Hematopoietic multipotent progenitor cell treated with erythropoietin and hydrocortisone succinate and interleukin-3 and kit ligand, for 4 days (in vitro differentiated cells): ENCODE results near the gene PPA2.
A peak's percentile ranks its signal among the peaks of the same experiment; 100 is the strongest.
"Not testable (repeated sequence)": the region's sequence is repeated elsewhere in the genome, so short reads cannot be mapped to it uniquely, and the experiment has no call there.

ENCODE experiments used
- DNase-seq: peaks from one replicate; pipeline ENCODE4 v3.0.0-alpha.2; 2015

PPA2 gene

GRCh38 chr4:105473324-105474098, at the start of gene PPA2:
Gene PPA2, minus strand, starts transcription at chr4:105474062. Its CDS starts 12 bp downstream, at chr4:105474050.
- peak; percentile 96 for DNase-seq

- peak; percentile 79 for DNase-seq
Observed at GRCh38 chr4:105520819-105521790, 47.2 kb upstream of the PPA2 start.

- no peak for DNase-seq
Observed at GRCh38 chr4:105510245-105510644, 36.4 kb upstream of the PPA2 start.

- DNase-seq: no peak
Observed at GRCh38 chr4:105509714-105510113, 35.9 kb upstream of the PPA2 start.

- DNase-seq: peak; percentile 39
Observed at GRCh38 chr4:105509291-105509690, 35.4 kb upstream of the PPA2 start.

- no peak for DNase-seq
Observed at GRCh38 chr4:105504744-105505143, 30.9 kb upstream of the PPA2 start.

GRCh38 chr4:105503484-105503883, 29.6 kb upstream of the PPA2 start:
- no peak for DNase-seq

GRCh38 chr4:105496899-105497298, 23.0 kb upstream of the PPA2 start:
- DNase-seq: peak; percentile 23

- no peak for DNase-seq
Observed at GRCh38 chr4:105495667-105496066, 21.8 kb upstream of the PPA2 start.

- DNase-seq: no peak
Observed at GRCh38 chr4:105490523-105490922, 16.7 kb upstream of the PPA2 start.

- DNase-seq: no peak
Observed at GRCh38 chr4:105483840-105484239, 10.0 kb upstream of the PPA2 start.

GRCh38 chr4:105474099-105474518, 247 bp upstream of the PPA2 start:
- no peak for DNase-seq

GRCh38 chr4:105472871-105473323, 965 bp downstream of the PPA2 start:
- DNase-seq: no peak

GRCh38 chr4:105471566-105472176, 2.2 kb downstream of the PPA2 start:
- DNase-seq: peak; percentile 92

- DNase-seq: no peak
Observed at GRCh38 chr4:105470766-105471165, 3.1 kb downstream of the PPA2 start.

GRCh38 chr4:105469736-105470135, 4.1 kb downstream of the PPA2 start:
- DNase-seq: no peak

- DNase-seq: no peak
Observed at GRCh38 chr4:105466580-105466979, 7.3 kb downstream of the PPA2 start.

GRCh38 chr4:105464563-105464962, 9.3 kb downstream of the PPA2 start:
- DNase-seq: not testable (repeated sequence)

- DNase-seq: no peak
Observed at GRCh38 chr4:105462576-105462975, 11.3 kb downstream of the PPA2 start.

- peak; percentile 70 for DNase-seq
Observed at GRCh38 chr4:105461621-105462382, 12.1 kb downstream of the PPA2 start.

GRCh38 chr4:105461221-105461620, 12.6 kb downstream of the PPA2 start:
- DNase-seq: peak; percentile 97

GRCh38 chr4:105460306-105460705, 13.6 kb downstream of the PPA2 start:
- DNase-seq: no peak
